Peyer's patch (tissue), 4 donors: Measurements from ENCODE around the gene YEATS2. TPM values are rescaled to one million over a fixed set of nuclear protein-coding genes. Genes with fewer than 3 reads are reported as not detected.
"Not testable (repeated sequence)": the region's sequence is repeated elsewhere in the genome, so short reads cannot be mapped to it uniquely, and the experiment has no call there.

Experiments
- DNase-seq, 3 donors: peaks; one replicate each; pipeline ENCODE4 v3.0.0-alpha.2; 2017 to 2019
- H3K27ac ChIP-seq, 4 donors: fragments of 200-600 bp; sonication (generic); one replicate each; pipeline ENCODE4 v1.5.1; 2016 to 2019
- H3K27me3 ChIP-seq, 2 donors: fragments of 200-600 bp; sonication (generic); one replicate each; pipeline ENCODE4 v1.5.1; 2019
- H3K36me3 ChIP-seq, 3 donors: fragments of 200-600 bp; sonication (generic); one replicate each; pipeline ENCODE4 v1.5.1; 2016 to 2019
- H3K4me1 ChIP-seq, 4 donors: fragments of 200-600 bp; sonication (generic); one replicate each; pipeline ENCODE4 v1.5.1; 2016 to 2019
- H3K4me3 ChIP-seq, 4 donors: fragments of 200-600 bp; sonication (generic); 1 replicate in 3 of 4; 2 replicates in 1 of 4; pipeline ENCODE4 v1.5.1; 2016 to 2019; ENCODE audit warnings: mild to moderate bottlenecking in 1 of 4
- H3K9me3 ChIP-seq, 4 donors: fragments of 200-600 bp; sonication (generic); one replicate each; pipeline ENCODE4 v1.5.1; 2016 to 2019; ENCODE audit warnings: mild to moderate bottlenecking in 1 of 4
- POLR2A ChIP-seq, 2 donors: fragments of 450-650 bp; IDR thresholded peaks; one replicate each; pipeline ENCODE4 v1.5.1; 2017; ENCODE audit warnings: antibody characterized with exemption in 2 of 2, mild to moderate bottlenecking in 2 of 2, moderate library complexity in 2 of 2
- total RNA-seq, 4 donors: library from RNA; depleted of rRNA; stranded (reverse); fragments of >200 nt; gene quantifications; one replicate each; pipeline ENCODE4 v1.1.0, GENCODE V29; 2016
- TF ChIP-seq, protein P1 (sequence below), 6 experiments: fragments of 450-650 bp in 4 of 6; fragments of 200-600 bp in 2 of 6; sonication (generic) in 1 of 6; IDR thresholded peaks; one replicate each; pipeline ENCODE4 v1.5.1; 2017 to 2019; ENCODE audit warnings: antibody characterized with exemption in 6 of 6, mild to moderate bottlenecking in 3 of 6, moderate library complexity in 1 of 6

The YEATS2 gene
- total RNA-seq, 4 donors from 2014 or later, result 24.3 to 56.9 (median 27.7) TPM

GRCh38 chr3:183699238-183699947 lies 1.8 kb downstream of the YEATS2 start:
- H3K9me3 ChIP-seq, result no peaks in the 10 kb centered on the region
- H3K4me3 ChIP-seq, result peak overlapping the region in 2 of 4 donors; percentile 84 to 99
- H3K4me1 ChIP-seq, result peaks cover 0 to 14% (median 2%) of the 10 kb centered on the region in 4 donors
- peak overlapping the region in 1 of 4 donors; percentile 92 for H3K27ac ChIP-seq
- H3K27me3 ChIP-seq, result no peaks in the 10 kb centered on the region
- DNase-seq, result peak in 1 of 3 donors; percentile 49
- TF ChIP-seq, protein P1, sequence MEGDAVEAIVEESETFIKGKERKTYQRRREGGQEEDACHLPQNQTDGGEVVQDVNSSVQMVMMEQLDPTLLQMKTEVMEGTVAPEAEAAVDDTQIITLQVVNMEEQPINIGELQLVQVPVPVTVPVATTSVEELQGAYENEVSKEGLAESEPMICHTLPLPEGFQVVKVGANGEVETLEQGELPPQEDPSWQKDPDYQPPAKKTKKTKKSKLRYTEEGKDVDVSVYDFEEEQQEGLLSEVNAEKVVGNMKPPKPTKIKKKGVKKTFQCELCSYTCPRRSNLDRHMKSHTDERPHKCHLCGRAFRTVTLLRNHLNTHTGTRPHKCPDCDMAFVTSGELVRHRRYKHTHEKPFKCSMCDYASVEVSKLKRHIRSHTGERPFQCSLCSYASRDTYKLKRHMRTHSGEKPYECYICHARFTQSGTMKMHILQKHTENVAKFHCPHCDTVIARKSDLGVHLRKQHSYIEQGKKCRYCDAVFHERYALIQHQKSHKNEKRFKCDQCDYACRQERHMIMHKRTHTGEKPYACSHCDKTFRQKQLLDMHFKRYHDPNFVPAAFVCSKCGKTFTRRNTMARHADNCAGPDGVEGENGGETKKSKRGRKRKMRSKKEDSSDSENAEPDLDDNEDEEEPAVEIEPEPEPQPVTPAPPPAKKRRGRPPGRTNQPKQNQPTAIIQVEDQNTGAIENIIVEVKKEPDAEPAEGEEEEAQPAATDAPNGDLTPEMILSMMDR (IDR thresholded peaks at IDR 0.05), result no peak
- no peak for TF ChIP-seq POLR2A (IDR thresholded peaks at IDR 0.05)
- H3K36me3 ChIP-seq, result no peaks in the 10 kb centered on the region

- TF ChIP-seq, protein P1 (IDR thresholded peaks at IDR 0.05), result no peak
- no peak for TF ChIP-seq POLR2A (IDR thresholded peaks at IDR 0.05)
- no peaks in the 10 kb centered on the region for H3K27me3 ChIP-seq
- no peaks in the 10 kb centered on the region for H3K36me3 ChIP-seq
- H3K4me3 ChIP-seq, result no peak overlapping the region
- H3K4me1 ChIP-seq, result peaks cover 0 to 14% (median 2%) of the 10 kb centered on the region in 4 donors
- no peak for DNase-seq
- H3K27ac ChIP-seq, result no peak overlapping the region
- H3K9me3 ChIP-seq, result no peaks in the 10 kb centered on the region
These were observed 4.1 kb downstream of the YEATS2 start for GRCh38 chr3:183701744-183702143.

DNA sequence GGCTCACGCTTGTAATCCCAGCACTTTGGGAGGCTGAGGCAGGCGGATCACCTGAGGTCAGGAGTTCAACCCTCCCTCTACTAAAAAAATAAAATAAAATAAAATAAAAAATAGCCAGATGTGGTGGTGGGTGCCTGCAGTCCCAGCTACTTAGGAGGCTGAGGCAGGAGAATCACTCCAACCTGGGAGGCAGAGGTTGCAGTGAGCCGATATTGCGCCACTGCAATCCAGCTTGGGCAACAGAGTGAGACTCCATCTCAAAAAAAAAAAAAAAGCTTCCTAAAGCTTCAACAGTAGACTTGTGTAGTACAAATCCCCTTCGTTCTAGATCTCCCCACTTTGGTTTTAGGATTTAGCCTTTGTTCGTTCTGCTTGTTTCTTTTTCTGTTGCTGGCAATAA lies 6.3 kb downstream of the YEATS2 start:
- not testable (repeated sequence) for H3K27me3 ChIP-seq, H3K9me3 ChIP-seq, H3K4me3 ChIP-seq, H3K4me1 ChIP-seq, DNase-seq, H3K27ac ChIP-seq, H3K36me3 ChIP-seq

DNA sequence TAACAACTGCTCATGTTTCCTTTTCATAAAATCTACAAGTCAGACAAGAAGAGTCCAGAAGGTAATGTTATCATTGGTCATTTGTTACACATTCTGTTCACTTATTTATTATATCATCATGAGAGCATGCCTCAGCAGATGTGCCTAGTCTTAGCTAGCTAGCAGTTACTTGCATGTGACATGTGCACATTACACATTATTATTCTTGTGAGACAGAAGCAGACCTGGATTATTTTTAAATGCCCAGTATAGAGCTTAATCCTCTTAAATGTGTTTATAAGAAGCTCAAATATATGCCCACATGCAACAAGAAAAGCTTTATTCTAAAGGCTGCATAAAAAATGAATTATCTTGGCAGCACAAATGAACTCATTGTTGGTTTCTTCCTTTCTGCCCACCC lies 12.6 kb downstream of the YEATS2 start:
- H3K27ac ChIP-seq, result no peak overlapping the region
- H3K4me3 ChIP-seq, result no peak overlapping the region
- no peaks in the 10 kb centered on the region for H3K9me3 ChIP-seq
- H3K36me3 ChIP-seq, result no peaks in the 10 kb centered on the region
- H3K4me1 ChIP-seq, result no peaks in the 10 kb centered on the region
- TF ChIP-seq, protein P1 (IDR thresholded peaks at IDR 0.05), result no peak
- H3K27me3 ChIP-seq, result no peaks in the 10 kb centered on the region
- DNase-seq, result no peak

DNA sequence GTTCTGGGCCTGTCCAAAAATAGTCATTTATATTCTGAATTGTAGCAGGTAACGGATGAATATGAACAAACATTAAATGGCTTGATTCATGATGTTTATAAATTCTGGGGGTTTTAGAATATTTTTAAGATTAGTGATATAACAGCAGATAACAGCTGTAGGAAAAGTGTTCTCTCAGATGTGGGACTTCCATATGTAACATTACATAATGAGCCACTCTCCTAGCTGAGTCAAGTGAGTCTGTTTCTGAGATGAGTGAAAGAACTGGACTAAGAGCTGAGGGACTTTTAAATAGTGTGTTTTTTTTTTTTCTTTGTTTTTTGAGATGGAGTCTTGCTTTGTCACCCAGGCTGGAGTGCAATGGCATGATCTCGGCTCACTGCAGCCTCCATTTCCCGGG lies 13.9 kb downstream of the YEATS2 start:
- no peak for DNase-seq
- peaks cover 0 to 8% (median 0%) of the 10 kb centered on the region in 3 donors for H3K36me3 ChIP-seq
- TF ChIP-seq, protein P1 (IDR thresholded peaks at IDR 0.05), result no peak
- no peak for TF ChIP-seq POLR2A (IDR thresholded peaks at IDR 0.05)

DNA sequence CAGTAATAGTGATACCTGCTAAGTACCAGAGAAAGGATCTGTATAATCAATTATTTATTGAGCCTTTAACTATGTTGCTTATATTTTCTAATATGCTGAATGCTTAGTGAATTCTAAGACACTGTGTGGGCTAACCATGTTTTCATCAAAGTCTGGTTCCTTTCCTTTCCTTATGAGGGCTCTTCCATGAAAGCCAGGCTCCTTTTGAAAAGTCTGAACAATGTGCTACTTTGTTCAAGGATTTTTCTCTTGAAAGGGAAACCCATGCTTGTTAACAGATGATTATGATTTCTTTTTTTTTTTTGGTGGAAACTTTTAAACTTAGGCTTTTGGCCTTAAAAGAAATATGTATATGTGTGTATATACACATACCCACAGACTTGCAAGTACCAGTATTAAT lies 17.0 kb downstream of the YEATS2 start:
- H3K36me3 ChIP-seq, result peaks cover 0 to 24% (median 0%) of the 10 kb centered on the region in 3 donors
- no peak overlapping the region for H3K4me3 ChIP-seq
- TF ChIP-seq, protein P1 (IDR thresholded peaks at IDR 0.05), result no peak
- TF ChIP-seq POLR2A (IDR thresholded peaks at IDR 0.05), result no peak
- H3K27ac ChIP-seq, result no peak overlapping the region
- no peaks in the 10 kb centered on the region for H3K27me3 ChIP-seq
- H3K9me3 ChIP-seq, result no peaks in the 10 kb centered on the region
- no peaks in the 10 kb centered on the region for H3K4me1 ChIP-seq
- no peak for DNase-seq

More for the DNA sequence above, 13.9 kb downstream of the YEATS2 start:
- no peak overlapping the region for H3K27ac ChIP-seq
- H3K27me3 ChIP-seq, result no peaks in the 10 kb centered on the region
- H3K4me3 ChIP-seq, result no peak overlapping the region
- H3K4me1 ChIP-seq, result no peaks in the 10 kb centered on the region
- H3K9me3 ChIP-seq, result no peaks in the 10 kb centered on the region
